Ectodermal cell (in vitro differentiated cells): Measurements from ENCODE around the gene GRPEL2.
"Not testable (repeated sequence)": the region's sequence is repeated elsewhere in the genome, so short reads cannot be mapped to it uniquely, and the experiment has no call there.

ENCODE experiments used
- H3K27ac ChIP-seq: 2 replicates; pipeline ENCODE4 v1.7.0; 2013; ENCODE audit warnings: mild to moderate bottlenecking, low read depth, low read length; ENCODE audit not compliant: insufficient read depth, poor library complexity, severe bottlenecking
- H3K27me3 ChIP-seq: 2 replicates; pipeline ENCODE4 v1.7.0; 2013; ENCODE audit warnings: mild to moderate bottlenecking, low read length; ENCODE audit not compliant: insufficient read depth, control insufficient read depth, poor library complexity, severe bottlenecking
- H3K36me3 ChIP-seq: one replicate; pipeline ENCODE4 v1.7.0; 2013; ENCODE audit warnings: low read length; ENCODE audit not compliant: control insufficient read depth, insufficient read depth
- H3K4me1 ChIP-seq: one replicate; pipeline ENCODE4 v1.7.0; 2013; ENCODE audit warnings: low read length; ENCODE audit not compliant: control insufficient read depth, insufficient read depth
- H3K4me3 ChIP-seq: 2 replicates; pipeline ENCODE4 v1.7.0; 2013; ENCODE audit warnings: low read depth, low read length, control low read depth; ENCODE audit not compliant: insufficient read depth
- H3K9me3 ChIP-seq: 2 replicates; pipeline ENCODE4 v1.7.0; 2013; ENCODE audit warnings: mild to moderate bottlenecking, low read length, moderate library complexity; ENCODE audit not compliant: control insufficient read depth
- WGBS, 2 experiments: methylation state at CpG; one replicate each; pipeline ENCODE4 v1.1.7; 2013; ENCODE audit warnings: missing lambda C conversion rate in 2 of 2; 5-methylcytosine and 5-hydroxymethylcytosine counted together

GRPEL2 gene

GRCh38 chr5:149394996-149395395, 49.7 kb downstream of the GRPEL2 start:
- not testable (repeated sequence) for H3K4me3 ChIP-seq, H3K27me3 ChIP-seq, H3K9me3 ChIP-seq, H3K36me3 ChIP-seq, H3K27ac ChIP-seq, H3K4me1 ChIP-seq

DNA sequence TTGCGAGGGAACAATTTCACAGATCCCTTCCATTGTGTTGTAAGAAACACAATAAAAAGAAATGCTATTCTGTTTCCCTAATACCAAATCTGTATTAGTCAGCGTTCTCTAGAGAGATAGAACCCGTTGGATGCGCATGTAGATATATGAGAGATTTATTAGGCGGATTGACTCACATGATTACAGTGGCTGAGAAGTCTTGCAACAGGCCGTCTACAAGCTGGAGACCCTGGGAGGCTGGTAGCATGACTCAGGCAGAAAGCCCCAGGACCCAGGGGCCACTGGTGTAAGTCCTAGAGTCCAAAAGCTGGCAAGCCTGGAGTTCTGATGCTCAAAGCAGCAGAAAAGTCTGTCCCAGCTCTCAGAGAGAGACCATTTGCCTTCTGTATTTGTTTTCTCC, 52.2 kb downstream of the GRPEL2 start:
- Histone ChIP-seq H3K4me1 (peaks cover 14% of the 10 kb centered on the region), H3K27ac (no peak overlapping the region), H3K9me3 (no peaks in the 10 kb centered on the region), H3K4me3 (no peak overlapping the region), H3K36me3 (no peaks in the 10 kb centered on the region), H3K27me3 (no peaks in the 10 kb centered on the region)
- WGBS, 2 experiments = 91 to 92% methylated on average over 6 of the region's 6 CpGs

DNA sequence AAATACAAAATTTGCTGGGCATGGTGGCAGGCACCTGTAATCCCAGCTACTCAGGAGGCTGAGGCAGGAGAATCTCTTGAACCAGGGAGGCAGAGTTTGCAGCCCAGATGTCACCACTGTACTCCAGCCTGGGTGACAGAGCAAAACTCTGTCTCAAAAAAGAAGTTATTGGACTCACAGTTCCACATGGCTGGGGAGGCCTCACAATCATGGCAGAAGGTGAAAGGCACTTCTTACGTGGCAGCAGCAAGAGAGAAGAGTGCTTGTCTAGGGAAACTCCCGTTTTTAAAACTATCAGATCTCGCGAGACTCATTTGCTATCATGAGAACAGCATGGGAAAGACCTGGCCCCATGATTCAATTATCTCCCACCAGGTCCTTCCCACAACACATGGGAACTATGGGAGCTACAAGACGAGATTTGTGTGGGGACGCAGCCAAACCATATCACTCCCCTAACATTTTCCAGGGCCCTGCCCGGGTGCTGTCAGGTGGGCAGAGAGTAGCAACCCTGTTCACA, 53.5 kb downstream of the GRPEL2 start:
- not testable (repeated sequence) for H3K4me3 ChIP-seq, H3K9me3 ChIP-seq, H3K27me3 ChIP-seq, H3K27ac ChIP-seq, H3K36me3 ChIP-seq
- H3K4me1 ChIP-seq = peaks cover 14% of the 10 kb centered on the region
- 85 to 87% methylated on average over 7 of the region's 7 CpGs for WGBS, 2 experiments

GRCh38 chr5:149399775-149400174, 54.5 kb downstream of the GRPEL2 start:
- H3K4me1 ChIP-seq = peaks cover 15% of the 10 kb centered on the region
- no peaks in the 10 kb centered on the region for H3K9me3 ChIP-seq
- H3K27me3 ChIP-seq = no peaks in the 10 kb centered on the region
- no peak overlapping the region for H3K4me3 ChIP-seq
- no peaks in the 10 kb centered on the region for H3K36me3 ChIP-seq
- H3K27ac ChIP-seq = no peak overlapping the region

GRCh38 chr5:149400304-149400703, 55.0 kb downstream of the GRPEL2 start:
- 72 to 73% methylated on average over 6 of the region's 6 CpGs for WGBS, 2 experiments
- Histone ChIP-seq H3K4me1 (peaks cover 21% of the 10 kb centered on the region), H3K4me3 (no peak overlapping the region), H3K9me3 (no peaks in the 10 kb centered on the region), H3K36me3 (no peaks in the 10 kb centered on the region), H3K27ac (no peak overlapping the region), H3K27me3 (no peaks in the 10 kb centered on the region)

- Histone ChIP-seq H3K27me3 (no peaks in the 10 kb centered on the region), H3K36me3 (no peaks in the 10 kb centered on the region), H3K4me3 (no peak overlapping the region), H3K9me3 (no peaks in the 10 kb centered on the region), H3K4me1 (peaks cover 23% of the 10 kb centered on the region), H3K27ac (no peak overlapping the region)
- whole genome bisulfite sequencing, 2 experiments = 96 to 100% methylated on average over 2 of the region's 2 CpGs
Measured at GRCh38 chr5:149401051-149401450, 55.8 kb downstream of the GRPEL2 start.

GRCh38 chr5:149402291-149402690, 57.0 kb downstream of the GRPEL2 start:
- Histone ChIP-seq H3K36me3 (no peaks in the 10 kb centered on the region), H3K9me3 (no peaks in the 10 kb centered on the region), H3K27me3 (no peaks in the 10 kb centered on the region), H3K27ac (no peak overlapping the region), H3K4me1 (peaks cover 23% of the 10 kb centered on the region), H3K4me3 (no peak overlapping the region)
- WGBS, 2 experiments = 92 to 93% methylated on average over 3 of the region's 3 CpGs
